Measurements from ENCODE around the gene BRAP.
"Not testable (repeated sequence)": the region's sequence is repeated elsewhere in the genome, so short reads cannot be mapped to it uniquely, and the experiment has no call there.

BRAP gene

DNA sequence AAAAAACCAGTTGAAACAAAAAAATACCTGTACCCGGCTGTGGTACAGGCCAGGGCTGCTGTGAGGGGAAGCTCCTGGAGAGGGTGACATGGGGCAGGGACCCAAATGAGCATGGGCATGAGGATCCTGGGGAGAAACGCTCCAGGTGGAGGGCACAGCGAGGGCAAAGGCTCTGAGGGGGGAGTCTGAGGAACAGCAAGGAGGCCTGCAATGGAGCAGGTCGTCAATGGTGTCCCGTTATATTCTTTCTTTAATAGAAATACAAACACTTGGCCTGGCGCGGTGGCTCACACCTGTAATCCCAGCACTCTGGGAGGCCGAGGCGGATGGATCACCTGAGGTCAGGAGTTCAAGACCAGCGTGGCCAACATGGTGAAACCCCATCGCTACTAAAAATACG lies 84.8 kb downstream of the BRAP start:
- H2BK120ac ChIP-seq (ENCODE audit: low read depth, low read length); H2BK15ac ChIP-seq (ENCODE audit: low read length); H2BK5ac ChIP-seq (ENCODE audit: low read length); H3K9me3 ChIP-seq (replicated peaks in 1 of 2; ENCODE audit: control insufficient read depth in 2 of 2, insufficient read depth in 1 of 2, low read depth in 1 of 2, low read length in 2 of 2); H4K8ac ChIP-seq (ENCODE audit: low read depth, low read length); H3K4me2 ChIP-seq (ENCODE audit: insufficient read depth, low read length, poor library complexity, severe bottlenecking); H3K9ac ChIP-seq (ENCODE audit: low read depth, low read length, poor library complexity); H3K4me3 ChIP-seq (ENCODE audit: low read length in 2 of 2); H4K91ac ChIP-seq (ENCODE audit: low read depth, low read length, poor library complexity); H3K23ac ChIP-seq (ENCODE audit: low read depth, low read length, poor library complexity); H3K18ac ChIP-seq (ENCODE audit: low read length); H3K27me3 ChIP-seq (ENCODE audit: control insufficient read depth in 3 of 3, insufficient read depth in 3 of 3, low read depth in 1 of 3, low read length in 3 of 3); H3K4ac ChIP-seq (ENCODE audit: low read length); H3K27ac ChIP-seq (replicated peaks; ENCODE audit: low read length); H2BK12ac ChIP-seq (ENCODE audit: low read length); H2AFZ ChIP-seq (ENCODE audit: low read length); DNase-seq (ENCODE audit: low spot score); H3K36me3 ChIP-seq (replicated peaks in 1 of 2; ENCODE audit: control insufficient read depth in 2 of 2, insufficient read depth in 2 of 2, low read length in 2 of 2); H2AK5ac ChIP-seq (ENCODE audit: low read depth, low read length); H3K4me1 ChIP-seq (ENCODE audit: control insufficient read depth in 2 of 2, insufficient read depth in 1 of 2, low read depth in 1 of 2, low read length in 2 of 2); H3K14ac ChIP-seq (ENCODE audit: low read length): not testable (repeated sequence)
- H3K79me1 ChIP-seq (ENCODE audit: low read depth, low read length) = peaks cover 14% of the 10 kb centered on the region
- WGBS, 2 donors (ENCODE audit: extremely low coverage in 2 of 2, insufficient read length in 2 of 2, insufficient replicate concordance in 1 of 2) = no CpG with 5 or more reads among the region's 12 CpGs

DNA sequence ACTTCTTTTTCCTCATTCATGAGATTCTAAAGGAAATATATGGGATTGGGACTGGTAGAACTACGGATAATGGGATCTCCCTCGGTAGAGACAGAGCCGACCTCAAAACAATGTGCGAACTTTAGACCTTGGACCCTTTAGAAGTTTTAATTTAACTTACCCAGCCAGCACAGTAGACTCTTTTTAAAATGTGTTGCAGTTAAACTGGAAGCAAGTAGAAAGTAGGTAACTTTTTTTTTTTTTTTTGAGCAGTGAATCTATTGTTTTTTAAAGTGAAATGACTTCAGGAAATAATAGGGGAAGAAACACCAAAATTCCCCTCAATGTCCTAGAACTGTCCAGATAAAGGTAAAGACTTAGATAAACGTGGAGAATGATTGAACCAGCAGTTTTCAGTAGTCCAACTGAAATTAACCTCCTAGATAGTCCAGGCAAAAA lies 85.5 kb downstream of the BRAP start:
- H2AK5ac ChIP-seq (ENCODE audit: low read depth, low read length) = no peak overlapping the region
- H3K4ac ChIP-seq (ENCODE audit: low read length) = no peak overlapping the region
- no CpG with 5 or more reads among the region's 5 CpGs for WGBS, 2 donors (ENCODE audit: extremely low coverage in 2 of 2, insufficient read length in 2 of 2, insufficient replicate concordance in 1 of 2)
- no peaks in the 10 kb centered on the region for H3K27me3 ChIP-seq (ENCODE audit: control insufficient read depth in 3 of 3, insufficient read depth in 3 of 3, low read depth in 1 of 3, low read length in 3 of 3)
- no peak overlapping the region for H3K23ac ChIP-seq (ENCODE audit: low read depth, low read length, poor library complexity)
- peaks cover 0 to 6% of the 10 kb centered on the region in 2 donors for H3K36me3 ChIP-seq (replicated peaks in 1 of 2; ENCODE audit: control insufficient read depth in 2 of 2, insufficient read depth in 2 of 2, low read length in 2 of 2)
- no peak overlapping the region for H2BK120ac ChIP-seq (ENCODE audit: low read depth, low read length)
- no peak overlapping the region for H4K91ac ChIP-seq (ENCODE audit: low read depth, low read length, poor library complexity)
- peaks cover 0 to 7% of the 10 kb centered on the region in 2 donors for H3K9me3 ChIP-seq (replicated peaks in 1 of 2; ENCODE audit: control insufficient read depth in 2 of 2, insufficient read depth in 1 of 2, low read depth in 1 of 2, low read length in 2 of 2)
- peak overlapping the region; percentile 99 for H2AFZ ChIP-seq (ENCODE audit: low read length)
- H3K79me1 ChIP-seq (ENCODE audit: low read depth, low read length) = peaks cover 14% of the 10 kb centered on the region
- no peak overlapping the region for H3K14ac ChIP-seq (ENCODE audit: low read length)
- no peak overlapping the region for H2BK12ac ChIP-seq (ENCODE audit: low read length)
- peaks cover 0 to 10% of the 10 kb centered on the region in 2 donors for H3K4me1 ChIP-seq (ENCODE audit: control insufficient read depth in 2 of 2, insufficient read depth in 1 of 2, low read depth in 1 of 2, low read length in 2 of 2)
- H4K8ac ChIP-seq (ENCODE audit: low read depth, low read length) = no peak overlapping the region
- peak overlapping the region; percentile 100 for H3K27ac ChIP-seq (replicated peaks; ENCODE audit: low read length)
- H3K4me3 ChIP-seq (ENCODE audit: low read length in 2 of 2) = peak overlapping the region; percentile 63 to 98
- no peak overlapping the region for H3K18ac ChIP-seq (ENCODE audit: low read length)
- DNase-seq (ENCODE audit: low spot score) = peak; percentile 9
- peak overlapping the region; percentile 78 for H3K4me2 ChIP-seq (ENCODE audit: insufficient read depth, low read length, poor library complexity, severe bottlenecking)
- no peak overlapping the region for H2BK15ac ChIP-seq (ENCODE audit: low read length)
- no peak overlapping the region for H3K9ac ChIP-seq (ENCODE audit: low read depth, low read length, poor library complexity)
- H2BK5ac ChIP-seq (ENCODE audit: low read length) = peak overlapping the region; percentile 100

DNA sequence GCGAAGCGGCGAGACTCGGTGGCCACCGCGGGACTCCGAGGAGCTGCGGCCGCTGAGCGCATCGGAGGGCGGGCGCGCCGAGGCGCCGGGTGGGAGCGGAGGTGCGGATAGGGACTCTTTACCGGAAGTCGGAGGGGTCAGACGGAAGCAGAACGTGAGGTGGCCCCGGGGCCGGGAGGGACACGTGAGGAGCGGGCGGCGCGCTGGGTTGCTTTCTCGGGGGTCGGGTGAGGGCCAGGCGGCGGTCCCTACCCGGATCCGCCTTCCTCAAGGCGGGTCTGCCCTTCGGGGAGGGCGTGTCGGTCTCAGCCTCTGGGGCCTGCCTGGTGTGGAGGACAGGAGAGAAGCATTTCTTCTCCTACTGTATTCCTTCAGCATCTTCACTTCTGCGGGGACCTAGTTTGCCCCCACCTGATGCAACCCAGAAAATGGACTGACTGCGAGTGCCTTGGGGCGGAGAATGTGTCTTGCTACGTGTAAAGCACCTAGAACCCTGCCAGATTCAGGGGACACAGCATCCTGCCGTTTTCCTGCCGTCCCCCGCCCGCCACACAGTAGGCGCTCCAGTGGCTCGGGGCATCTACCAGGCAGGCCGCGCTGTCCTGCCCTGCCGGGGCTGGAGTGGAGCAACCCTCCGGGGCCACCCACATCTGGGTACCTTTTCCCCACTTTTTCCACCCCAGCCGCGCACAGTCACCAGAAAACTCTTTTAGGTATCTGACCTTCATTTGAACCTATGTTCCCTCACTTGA lies 86.1 kb downstream of the BRAP start:
- Histone ChIP-seq H2BK120ac (ENCODE audit: low read depth, low read length) (peak overlapping the region; percentile 96), H2AK5ac (ENCODE audit: low read depth, low read length) (no peak overlapping the region), H3K4ac (ENCODE audit: low read length) (peak overlapping the region; percentile 89), H3K4me1 (ENCODE audit: control insufficient read depth in 2 of 2, insufficient read depth in 1 of 2, low read depth in 1 of 2, low read length in 2 of 2) (peaks cover 0 to 15% of the 10 kb centered on the region in 2 donors), H2BK12ac (ENCODE audit: low read length) (peak overlapping the region; percentile 41), H3K36me3 (replicated peaks in 1 of 2; ENCODE audit: control insufficient read depth in 2 of 2, insufficient read depth in 2 of 2, low read length in 2 of 2) (peaks cover 0 to 10% of the 10 kb centered on the region in 2 donors), H2BK5ac (ENCODE audit: low read length) (peak overlapping the region; percentile 100), H3K4me2 (ENCODE audit: insufficient read depth, low read length, poor library complexity, severe bottlenecking) (peak overlapping the region; percentile 78), H3K18ac (ENCODE audit: low read length) (peak overlapping the region; percentile 100), H2BK15ac (ENCODE audit: low read length) (no peak overlapping the region), H3K27me3 (ENCODE audit: control insufficient read depth in 3 of 3, insufficient read depth in 3 of 3, low read depth in 1 of 3, low read length in 3 of 3) (no peaks in the 10 kb centered on the region), H3K4me3 (ENCODE audit: low read length in 2 of 2) (peak overlapping the region; percentile 63 to 98), H4K8ac (ENCODE audit: low read depth, low read length) (peak overlapping the region; percentile 65), H2AFZ (ENCODE audit: low read length) (peak overlapping the region; percentile 99), H3K14ac (ENCODE audit: low read length) (peak overlapping the region; percentile 97), H4K91ac (ENCODE audit: low read depth, low read length, poor library complexity) (no peak overlapping the region), H3K27ac (replicated peaks; ENCODE audit: low read length) (peak overlapping the region; percentile 100), H3K79me1 (ENCODE audit: low read depth, low read length) (peaks cover 14% of the 10 kb centered on the region), H3K23ac (ENCODE audit: low read depth, low read length, poor library complexity) (peak overlapping the region; percentile 97), H3K9me3 (replicated peaks in 1 of 2; ENCODE audit: control insufficient read depth in 2 of 2, insufficient read depth in 1 of 2, low read depth in 1 of 2, low read length in 2 of 2) (peaks cover 0 to 7% of the 10 kb centered on the region in 2 donors), H3K9ac (ENCODE audit: low read depth, low read length, poor library complexity) (peak overlapping the region; percentile 96)
- WGBS, 2 donors (ENCODE audit: extremely low coverage in 2 of 2, insufficient read length in 2 of 2, insufficient replicate concordance in 1 of 2) = no CpG with 5 or more reads among the region's 56 CpGs
- peak; percentile 89 for DNase-seq (ENCODE audit: low spot score)

DNA sequence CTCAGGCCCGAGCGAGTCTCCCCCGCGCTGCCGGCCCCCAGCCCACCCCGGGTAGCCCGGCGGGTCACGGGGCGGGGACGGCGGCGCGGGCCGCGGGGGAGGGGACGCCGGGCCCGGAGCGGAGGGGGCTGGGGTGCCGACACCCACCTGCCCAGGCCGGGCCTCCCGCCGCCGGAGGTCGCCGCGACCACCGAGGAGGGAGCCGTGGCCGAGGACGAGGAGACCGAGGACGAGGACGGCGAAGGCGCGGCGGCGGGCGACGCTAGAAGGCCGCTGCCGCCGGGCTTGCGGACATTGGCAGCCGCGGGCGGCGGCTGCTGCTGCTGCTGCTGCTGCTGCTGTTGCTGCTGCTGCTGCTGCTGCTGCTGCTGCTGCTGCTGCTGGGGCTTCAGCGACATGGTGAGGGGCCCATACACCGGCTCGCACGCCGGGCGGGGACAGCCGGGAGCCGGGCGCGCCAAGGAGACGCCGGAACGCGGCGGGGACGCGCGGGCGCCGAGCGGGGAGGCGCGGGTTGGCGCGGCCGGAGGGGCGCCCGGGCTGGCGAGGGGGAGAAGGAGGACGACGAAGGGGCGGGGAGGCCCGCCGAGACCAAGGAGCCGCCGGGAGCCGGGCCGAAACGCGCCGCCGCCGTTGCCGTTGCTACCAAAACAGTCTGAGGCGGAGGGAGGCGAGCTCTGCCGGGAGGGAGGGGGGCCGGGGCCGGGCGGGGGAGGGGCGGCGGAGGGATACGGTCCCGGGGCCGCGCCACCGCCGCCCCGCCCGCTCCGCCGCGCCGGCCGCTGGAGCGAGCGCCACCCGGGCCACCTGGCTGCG lies 86.9 kb downstream of the BRAP start, which contains the start of gene ATXN2:
TSS of gene ATXN2 (minus strand) at position 679 of the 816 bp plus-strand sequence. CDS start at position 398, 281 bp downstream.
- Histone ChIP-seq H3K9ac (ENCODE audit: low read depth, low read length, poor library complexity) (peak within 1 kb of the TSS; percentile 98), H3K27me3 (ENCODE audit: control insufficient read depth in 3 of 3, insufficient read depth in 3 of 3, low read depth in 1 of 3, low read length in 3 of 3) (no peaks in the 10 kb centered on the region), H2BK5ac (ENCODE audit: low read length) (peak within 1 kb of the TSS; percentile 100), H3K14ac (ENCODE audit: low read length) (peak within 1 kb of the TSS; percentile 97), H3K4me3 (ENCODE audit: low read length in 2 of 2) (peak within 1 kb of the TSS; percentile 63 to 98), H3K4ac (ENCODE audit: low read length) (peak within 1 kb of the TSS; percentile 89), H3K23ac (ENCODE audit: low read depth, low read length, poor library complexity) (peak within 1 kb of the TSS; percentile 97), H2AFZ (ENCODE audit: low read length) (peak within 1 kb of the TSS; percentile 99), H3K4me2 (ENCODE audit: insufficient read depth, low read length, poor library complexity, severe bottlenecking) (peak within 1 kb of the TSS; percentile 78), H4K91ac (ENCODE audit: low read depth, low read length, poor library complexity) (no peak within 1 kb of the TSS), H3K27ac (replicated peaks; ENCODE audit: low read length) (peak within 1 kb of the TSS; percentile 100), H2BK12ac (ENCODE audit: low read length) (peak within 1 kb of the TSS; percentile 58), H4K8ac (ENCODE audit: low read depth, low read length) (peak within 1 kb of the TSS; percentile 65), H3K79me1 (ENCODE audit: low read depth, low read length) (peaks cover 14% of the 10 kb centered on the region), H2BK15ac (ENCODE audit: low read length) (peak within 1 kb of the TSS; percentile 92), H3K36me3 (replicated peaks in 1 of 2; ENCODE audit: control insufficient read depth in 2 of 2, insufficient read depth in 2 of 2, low read length in 2 of 2) (peaks cover 0 to 10% of the 10 kb centered on the region in 2 donors), H3K18ac (ENCODE audit: low read length) (peak within 1 kb of the TSS; percentile 100), H3K4me1 (ENCODE audit: control insufficient read depth in 2 of 2, insufficient read depth in 1 of 2, low read depth in 1 of 2, low read length in 2 of 2) (peaks cover 0 to 15% of the 10 kb centered on the region in 2 donors), H2BK120ac (ENCODE audit: low read depth, low read length) (peak within 1 kb of the TSS; percentile 96), H3K9me3 (replicated peaks in 1 of 2; ENCODE audit: control insufficient read depth in 2 of 2, insufficient read depth in 1 of 2, low read depth in 1 of 2, low read length in 2 of 2) (peaks cover 0 to 7% of the 10 kb centered on the region in 2 donors), H2AK5ac (ENCODE audit: low read depth, low read length) (peak within 1 kb of the TSS; percentile 63)
- no CpG with 5 or more reads among the region's 119 CpGs for WGBS, 2 donors (ENCODE audit: extremely low coverage in 2 of 2, insufficient read length in 2 of 2, insufficient replicate concordance in 1 of 2)
- DNase-seq (ENCODE audit: low spot score) = peak; percentile 54

All from neuronal stem cell (in vitro differentiated cells).